ENCODE data around the gene RAD51B. TPM values are rescaled to one million over a fixed set of nuclear protein-coding genes. Genes with fewer than 3 reads are reported as not detected.

RAD51B gene
- total RNA-seq, 1 experiment from 2014 or later, result 29.9 TPM

- H3K4me3 ChIP-seq, result no peak overlapping the region
- ChIA-PET CTCF (no interaction called here), POLR2A (ENCODE audit: unreplicated experiment) (interaction anchor here (0.6 kb wide), 1 partner anchor 678 kb away, joined by 5 read pairs; no protein-coding TSS in a partner anchor)
- no peak overlapping the region for H3K27ac ChIP-seq
- peaks cover 6% of the 10 kb centered on the region for H3K4me1 ChIP-seq (replicated peaks; ENCODE audit: insufficient read depth)
- H3K4me2 ChIP-seq, result no peak overlapping the region
- no TSS peak for BruUV-seq (replicated peaks)
- H3F3A ChIP-seq (ENCODE audit: insufficient read depth, low read depth), result no peaks in the 10 kb centered on the region
- no peaks in the 10 kb centered on the region for H4K20me1 ChIP-seq (ENCODE audit: insufficient read depth)
- no peak for TF ChIP-seq EZH2 (IDR thresholded peaks at IDR 0.05; ENCODE audit: low read depth)
- TF ChIP-seq, protein P1, sequence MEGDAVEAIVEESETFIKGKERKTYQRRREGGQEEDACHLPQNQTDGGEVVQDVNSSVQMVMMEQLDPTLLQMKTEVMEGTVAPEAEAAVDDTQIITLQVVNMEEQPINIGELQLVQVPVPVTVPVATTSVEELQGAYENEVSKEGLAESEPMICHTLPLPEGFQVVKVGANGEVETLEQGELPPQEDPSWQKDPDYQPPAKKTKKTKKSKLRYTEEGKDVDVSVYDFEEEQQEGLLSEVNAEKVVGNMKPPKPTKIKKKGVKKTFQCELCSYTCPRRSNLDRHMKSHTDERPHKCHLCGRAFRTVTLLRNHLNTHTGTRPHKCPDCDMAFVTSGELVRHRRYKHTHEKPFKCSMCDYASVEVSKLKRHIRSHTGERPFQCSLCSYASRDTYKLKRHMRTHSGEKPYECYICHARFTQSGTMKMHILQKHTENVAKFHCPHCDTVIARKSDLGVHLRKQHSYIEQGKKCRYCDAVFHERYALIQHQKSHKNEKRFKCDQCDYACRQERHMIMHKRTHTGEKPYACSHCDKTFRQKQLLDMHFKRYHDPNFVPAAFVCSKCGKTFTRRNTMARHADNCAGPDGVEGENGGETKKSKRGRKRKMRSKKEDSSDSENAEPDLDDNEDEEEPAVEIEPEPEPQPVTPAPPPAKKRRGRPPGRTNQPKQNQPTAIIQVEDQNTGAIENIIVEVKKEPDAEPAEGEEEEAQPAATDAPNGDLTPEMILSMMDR (conservative IDR thresholded peaks at IDR 0.05), result no peak
- H3K27me3 ChIP-seq (ENCODE audit: insufficient read depth, low read depth), result no peaks in the 10 kb centered on the region
- peak in 1 of 2 experiments; percentile 12 for DNase-seq
- no peaks in the 10 kb centered on the region for H3K79me2 ChIP-seq (ENCODE audit: low read depth)
- H3K9me2 ChIP-seq (ENCODE audit: insufficient read depth), result no peaks in the 10 kb centered on the region
- H3K36me3 ChIP-seq (ENCODE audit: low read depth), result no peaks in the 10 kb centered on the region
- no peak overlapping the region for H2AFZ ChIP-seq
- intact Hi-C loops (cut with micrococcal nuclease; ENCODE audit: unreplicated experiment), result no loop called here
- no peaks in the 10 kb centered on the region; the same call in 1 of the 2 replicates for H3K9me3 ChIP-seq (ENCODE audit: insufficient read depth, low read depth)
Observed at GRCh38 chr14:68736471-68736871, 916.9 kb downstream of the RAD51B start.

DNA sequence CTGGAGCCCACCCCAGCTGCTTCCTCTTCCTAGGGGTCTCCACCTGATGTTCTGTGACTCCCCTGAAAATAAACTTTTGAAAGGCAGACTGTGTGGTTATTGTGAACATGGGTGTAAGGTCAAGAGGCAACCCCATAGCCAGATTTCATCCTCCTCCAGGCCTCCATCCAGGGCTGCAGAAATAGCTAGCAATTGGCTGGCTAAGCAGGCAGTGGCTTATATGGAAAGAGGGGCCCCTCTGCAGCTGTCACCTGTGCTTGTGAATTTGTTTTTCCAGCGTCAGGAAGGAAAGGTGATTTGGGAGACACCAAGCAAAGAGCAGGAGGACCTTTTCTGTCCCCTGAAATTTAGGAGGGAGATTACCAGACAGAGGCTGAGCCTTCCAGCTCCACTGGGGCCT is 917.5 kb downstream of the RAD51B start:
- no peak for DNase-seq
- no peak overlapping the region for H2AFZ ChIP-seq
- ChIA-PET POLR2A (ENCODE audit: unreplicated experiment) (interaction anchor here (0.6 kb wide), 1 partner anchor 679 kb away, joined by 5 read pairs; no protein-coding TSS in a partner anchor), CTCF (no interaction called here)
- TF ChIP-seq, protein P1 (conservative IDR thresholded peaks at IDR 0.05), result no peak
- TF ChIP-seq EZH2 (IDR thresholded peaks at IDR 0.05; ENCODE audit: low read depth), result no peak
- H3K4me1 ChIP-seq (replicated peaks; ENCODE audit: insufficient read depth), result peaks cover 6% of the 10 kb centered on the region
- H3K36me3 ChIP-seq (ENCODE audit: low read depth), result no peaks in the 10 kb centered on the region
- H4K20me1 ChIP-seq (ENCODE audit: insufficient read depth), result no peaks in the 10 kb centered on the region
- H3K9me3 ChIP-seq (ENCODE audit: insufficient read depth, low read depth), result no peaks in the 10 kb centered on the region; the same call in 1 of the 2 replicates
- no peak overlapping the region for H3K4me3 ChIP-seq
- H3F3A ChIP-seq (ENCODE audit: insufficient read depth, low read depth), result no peaks in the 10 kb centered on the region
- no peaks in the 10 kb centered on the region for H3K79me2 ChIP-seq (ENCODE audit: low read depth)
- no peak overlapping the region for H3K27ac ChIP-seq
- H3K27me3 ChIP-seq (ENCODE audit: insufficient read depth, low read depth), result no peaks in the 10 kb centered on the region
- H3K4me2 ChIP-seq, result no peak overlapping the region
- BruUV-seq (replicated peaks), result no TSS peak
- H3K9me2 ChIP-seq (ENCODE audit: insufficient read depth), result no peaks in the 10 kb centered on the region
- intact Hi-C loops (cut with micrococcal nuclease; ENCODE audit: unreplicated experiment), result no loop called here

GRCh38 chr14:68738559-68738958 is 919.0 kb downstream of the RAD51B start:
- Histone ChIP-seq H3K79me2 (ENCODE audit: low read depth) (no peaks in the 10 kb centered on the region), H3K4me1 (replicated peaks; ENCODE audit: insufficient read depth) (peaks cover 6% of the 10 kb centered on the region), H3K4me3 (no peak overlapping the region), H3K36me3 (ENCODE audit: low read depth) (no peaks in the 10 kb centered on the region), H3F3A (ENCODE audit: insufficient read depth, low read depth) (no peaks in the 10 kb centered on the region), H4K20me1 (ENCODE audit: insufficient read depth) (no peaks in the 10 kb centered on the region), H3K27me3 (ENCODE audit: insufficient read depth, low read depth) (no peaks in the 10 kb centered on the region), H3K4me2 (no peak overlapping the region), H3K9me3 (ENCODE audit: insufficient read depth, low read depth) (no peaks in the 10 kb centered on the region; the same call in 1 of the 2 replicates), H3K27ac (no peak overlapping the region), H2AFZ (no peak overlapping the region), H3K9me2 (ENCODE audit: insufficient read depth) (no peaks in the 10 kb centered on the region)
- BruUV-seq (replicated peaks), result no TSS peak
- DNase-seq, result no peak
- TF ChIP-seq EZH2 (IDR thresholded peaks at IDR 0.05; ENCODE audit: low read depth), result no peak
- TF ChIP-seq, protein P1 (conservative IDR thresholded peaks at IDR 0.05), result no peak
- ChIA-PET CTCF (no interaction called here), POLR2A (ENCODE audit: unreplicated experiment) (no interaction called here)
- intact Hi-C loops (cut with micrococcal nuclease; ENCODE audit: unreplicated experiment), result no loop called here
